Measurements from ENCODE around the gene VMP1. TPM values are rescaled to one million over a fixed set of nuclear protein-coding genes. Genes with fewer than 3 reads are reported as not detected.
"Not testable (repeated sequence)": the region's sequence is repeated elsewhere in the genome, so short reads cannot be mapped to it uniquely, and the experiment has no call there.

The VMP1 gene
- total RNA-seq, 1 donor from 2014 or later: 320 TPM

DNA sequence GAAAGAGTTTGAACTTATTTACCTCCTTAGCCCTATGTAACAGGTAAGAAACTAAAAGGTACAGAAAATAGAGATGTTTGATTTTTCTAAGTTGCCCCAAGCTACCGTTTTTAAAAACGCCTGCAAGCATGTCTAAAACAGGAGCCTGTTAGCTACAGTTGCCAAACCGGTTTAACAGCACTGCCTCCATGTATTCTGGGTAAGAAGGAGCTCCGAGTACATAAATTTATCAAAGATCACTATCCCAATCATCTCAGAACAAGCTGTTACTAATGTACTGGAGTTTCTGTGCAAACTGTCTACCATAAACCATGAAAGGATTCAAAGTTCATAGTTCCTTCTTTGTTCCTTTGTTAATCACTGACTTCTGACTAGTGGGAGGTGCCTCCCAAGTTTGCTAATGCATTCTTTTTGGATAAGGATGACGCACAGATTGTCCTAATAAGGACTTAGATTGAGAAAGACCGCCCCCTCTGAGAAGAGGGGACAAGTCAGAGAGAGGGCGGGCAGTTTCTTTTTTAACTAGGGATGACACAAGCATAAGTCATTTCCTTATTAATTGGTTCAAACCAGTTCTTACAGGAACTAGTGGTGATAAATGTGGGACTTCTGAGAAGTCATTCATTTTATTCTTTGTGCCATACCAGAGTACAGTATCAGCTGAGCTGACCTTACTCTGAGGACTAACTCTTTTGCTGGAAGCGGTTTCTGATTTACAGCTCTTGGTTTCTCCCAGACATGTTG lies 130.0 kb downstream of the VMP1 start:
- intact Hi-C loops (cut with micrococcal nuclease): loop anchor here (1.0 to 5.0 kb wide), 5 partner anchors 8 to 1505 kb away; partner anchors contain the start of genes RPS6KB1 and TUBD1

DNA sequence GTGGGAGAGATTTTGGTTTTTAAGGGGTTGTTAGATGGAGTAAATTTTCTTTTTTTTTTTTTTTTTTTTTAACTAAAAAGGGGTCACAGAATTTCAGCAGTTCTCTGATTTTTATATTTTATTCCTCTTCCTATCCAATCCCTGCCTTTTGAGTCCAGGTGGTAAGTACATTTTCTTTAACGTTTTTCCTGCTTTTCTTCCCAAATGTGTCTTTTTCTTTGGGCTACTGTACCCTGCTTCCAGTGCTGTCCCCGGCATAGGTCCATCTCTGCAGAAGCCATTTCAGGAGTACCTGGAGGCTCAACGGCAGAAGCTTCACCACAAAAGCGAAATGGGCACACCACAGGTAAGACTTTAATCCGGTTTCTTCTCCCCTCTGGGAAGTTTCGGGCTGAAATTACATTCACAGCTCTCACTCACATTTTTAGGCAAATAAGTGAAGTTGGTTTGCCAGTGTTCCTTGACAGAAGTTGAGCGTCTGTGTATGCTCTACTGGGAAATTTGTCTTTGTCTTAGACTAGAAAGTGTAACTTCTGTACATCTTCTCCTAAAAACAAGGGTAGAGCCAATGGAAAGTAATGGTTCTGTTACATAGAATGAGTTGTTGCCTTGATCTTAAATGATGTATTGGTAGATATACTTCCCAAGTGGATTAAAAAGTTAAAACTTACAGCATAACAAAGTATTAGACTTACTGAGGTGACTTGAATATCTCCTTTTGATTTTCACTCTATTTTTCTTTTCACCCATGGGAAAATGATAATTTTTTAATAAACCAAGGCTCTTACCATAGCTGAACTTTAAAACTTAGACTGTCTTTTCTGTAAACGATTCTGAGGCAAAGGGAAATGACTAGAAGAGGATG lies 130.8 kb downstream of the VMP1 start:
- intact Hi-C loops (cut with micrococcal nuclease): loop anchor here (2.0 to 5.0 kb wide), 2 partner anchors 55 to 1506 kb away; partner anchors contain the start of genes RPS6KB1 and TUBD1

DNA sequence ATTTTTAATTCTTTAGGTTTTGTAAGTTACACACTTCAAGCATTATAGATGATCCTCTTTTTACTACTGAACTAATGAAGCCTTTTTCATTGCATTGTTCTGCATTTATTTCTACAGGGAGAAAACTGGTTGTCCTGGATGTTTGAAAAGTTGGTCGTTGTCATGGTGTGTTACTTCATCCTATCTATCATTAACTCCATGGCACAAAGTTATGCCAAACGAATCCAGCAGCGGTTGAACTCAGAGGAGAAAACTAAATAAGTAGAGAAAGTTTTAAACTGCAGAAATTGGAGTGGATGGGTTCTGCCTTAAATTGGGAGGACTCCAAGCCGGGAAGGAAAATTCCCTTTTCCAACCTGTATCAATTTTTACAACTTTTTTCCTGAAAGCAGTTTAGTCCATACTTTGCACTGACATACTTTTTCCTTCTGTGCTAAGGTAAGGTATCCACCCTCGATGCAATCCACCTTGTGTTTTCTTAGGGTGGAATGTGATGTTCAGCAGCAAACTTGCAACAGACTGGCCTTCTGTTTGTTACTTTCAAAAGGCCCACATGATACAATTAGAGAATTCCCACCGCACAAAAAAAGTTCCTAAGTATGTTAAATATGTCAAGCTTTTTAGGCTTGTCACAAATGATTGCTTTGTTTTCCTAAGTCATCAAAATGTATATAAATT lies 132.3 kb downstream of the VMP1 start:
- intact Hi-C loops (cut with micrococcal nuclease): loop anchor here (2.0 to 5.0 kb wide), 2 partner anchors 53 to 1507 kb away; partner anchors contain the start of genes RPS6KB1 and TUBD1

DNA sequence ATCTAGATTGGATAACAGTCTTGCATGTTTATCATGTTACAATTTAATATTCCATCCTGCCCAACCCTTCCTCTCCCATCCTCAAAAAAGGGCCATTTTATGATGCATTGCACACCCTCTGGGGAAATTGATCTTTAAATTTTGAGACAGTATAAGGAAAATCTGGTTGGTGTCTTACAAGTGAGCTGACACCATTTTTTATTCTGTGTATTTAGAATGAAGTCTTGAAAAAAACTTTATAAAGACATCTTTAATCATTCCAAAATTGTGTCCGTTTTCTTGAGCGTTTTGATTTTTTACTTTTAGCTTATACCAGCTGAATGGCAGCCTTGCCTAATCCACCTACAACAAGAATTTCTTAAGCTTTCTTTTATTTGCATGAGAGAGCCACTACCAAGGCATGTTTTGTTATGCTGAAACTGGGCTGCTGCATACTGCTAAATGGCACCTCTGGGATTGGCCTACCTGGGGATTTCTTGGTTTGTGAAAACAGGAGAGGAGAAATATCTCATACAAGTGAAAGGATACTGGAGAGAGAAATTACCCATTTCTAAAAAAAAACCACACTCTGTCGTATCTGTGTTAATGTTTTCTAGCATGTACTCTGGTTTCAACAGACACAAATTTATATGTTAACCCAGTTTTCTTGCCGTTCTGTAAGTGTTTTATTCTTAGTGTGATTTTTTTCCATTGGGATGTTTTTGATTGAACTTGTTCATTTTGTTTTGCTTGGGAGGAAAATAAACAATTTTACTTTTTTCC lies 133.1 kb downstream of the VMP1 start:
- intact Hi-C loops (cut with micrococcal nuclease): no loop called here

DNA sequence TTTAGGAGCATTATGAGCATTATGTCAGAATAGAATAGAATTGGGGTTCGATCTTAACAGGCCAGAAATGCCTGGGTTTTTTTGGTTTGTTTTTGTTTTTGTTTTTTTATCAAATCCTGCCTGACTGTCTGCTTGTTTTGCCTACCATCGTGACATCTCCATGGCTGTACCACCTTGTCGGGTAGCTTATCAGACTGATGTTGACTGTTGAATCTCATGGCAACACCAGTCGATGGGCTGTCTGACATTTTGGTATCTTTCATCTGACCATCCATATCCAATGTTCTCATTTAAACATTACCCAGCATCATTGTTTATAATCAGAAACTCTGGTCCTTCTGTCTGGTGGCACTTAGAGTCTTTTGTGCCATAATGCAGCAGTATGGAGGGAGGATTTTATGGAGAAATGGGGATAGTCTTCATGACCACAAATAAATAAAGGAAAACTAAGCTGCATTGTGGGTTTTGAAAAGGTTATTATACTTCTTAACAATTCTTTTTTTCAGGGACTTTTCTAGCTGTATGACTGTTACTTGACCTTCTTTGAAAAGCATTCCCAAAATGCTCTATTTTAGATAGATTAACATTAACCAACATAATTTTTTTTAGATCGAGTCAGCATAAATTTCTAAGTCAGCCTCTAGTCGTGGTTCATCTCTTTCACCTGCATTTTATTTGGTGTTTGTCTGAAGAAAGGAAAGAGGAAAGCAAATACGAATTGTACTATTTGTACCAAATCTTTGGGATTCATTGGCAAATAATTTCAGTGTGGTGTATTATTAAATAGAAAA lies 133.8 kb downstream of the VMP1 start:
- intact Hi-C loops (cut with micrococcal nuclease): not testable (repeated sequence)

DNA sequence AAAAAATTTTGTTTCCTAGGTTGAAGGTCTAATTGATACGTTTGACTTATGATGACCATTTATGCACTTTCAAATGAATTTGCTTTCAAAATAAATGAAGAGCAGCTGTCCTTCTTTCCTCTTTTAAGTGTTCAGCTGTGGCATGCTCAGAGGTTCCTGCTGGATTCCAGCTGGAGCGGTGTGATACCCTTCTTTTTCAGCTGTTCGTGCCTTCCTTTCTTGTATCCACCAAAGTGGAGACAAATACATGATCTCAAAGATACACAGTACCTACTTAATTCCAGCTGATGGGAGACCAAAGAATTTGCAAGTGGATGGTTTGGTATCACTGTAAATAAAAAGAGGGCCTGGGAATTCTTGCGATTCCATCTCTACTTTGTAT lies 134.4 kb downstream of the VMP1 start:
- intact Hi-C loops (cut with micrococcal nuclease): not testable (repeated sequence)

DNA sequence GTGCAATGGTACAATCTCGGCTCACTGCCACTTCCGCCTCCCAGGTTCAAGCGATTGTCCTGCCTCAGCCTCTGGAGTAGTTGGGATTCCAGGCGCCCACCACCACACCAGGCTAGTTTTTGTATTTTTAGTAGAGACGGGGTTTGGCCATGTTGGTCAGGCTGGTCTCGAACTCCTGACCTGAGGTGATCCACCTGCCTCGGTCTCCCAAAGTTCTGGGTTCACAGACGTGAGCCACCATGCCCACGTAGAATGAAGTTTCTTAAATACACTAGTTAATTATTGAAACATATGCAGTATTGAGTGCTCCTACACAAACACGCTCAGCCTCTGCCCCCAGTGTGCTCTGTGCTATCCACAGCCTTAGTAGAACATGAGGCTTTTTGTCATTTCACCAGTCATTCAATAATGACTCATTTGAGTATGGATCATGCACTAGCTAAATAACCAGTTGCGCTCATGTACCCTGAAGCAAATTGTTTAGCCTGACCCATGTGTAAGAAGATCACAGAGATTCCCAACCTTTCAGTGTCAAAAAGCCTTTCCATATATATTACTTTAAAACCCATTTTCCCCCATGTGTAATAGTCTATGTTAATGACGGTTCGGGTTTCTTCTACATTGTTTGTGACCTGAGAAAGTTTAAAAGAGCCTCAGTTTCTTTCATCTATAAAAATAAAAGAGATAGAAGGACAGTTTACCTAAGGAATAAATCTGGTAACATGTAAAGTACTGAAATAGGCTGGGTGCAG lies 135.6 kb downstream of the VMP1 start:
- intact Hi-C loops (cut with micrococcal nuclease): loop anchor here (1.0 kb wide), 2 partner anchors 57 to 90 kb away; no protein-coding TSS in a partner anchor

DNA sequence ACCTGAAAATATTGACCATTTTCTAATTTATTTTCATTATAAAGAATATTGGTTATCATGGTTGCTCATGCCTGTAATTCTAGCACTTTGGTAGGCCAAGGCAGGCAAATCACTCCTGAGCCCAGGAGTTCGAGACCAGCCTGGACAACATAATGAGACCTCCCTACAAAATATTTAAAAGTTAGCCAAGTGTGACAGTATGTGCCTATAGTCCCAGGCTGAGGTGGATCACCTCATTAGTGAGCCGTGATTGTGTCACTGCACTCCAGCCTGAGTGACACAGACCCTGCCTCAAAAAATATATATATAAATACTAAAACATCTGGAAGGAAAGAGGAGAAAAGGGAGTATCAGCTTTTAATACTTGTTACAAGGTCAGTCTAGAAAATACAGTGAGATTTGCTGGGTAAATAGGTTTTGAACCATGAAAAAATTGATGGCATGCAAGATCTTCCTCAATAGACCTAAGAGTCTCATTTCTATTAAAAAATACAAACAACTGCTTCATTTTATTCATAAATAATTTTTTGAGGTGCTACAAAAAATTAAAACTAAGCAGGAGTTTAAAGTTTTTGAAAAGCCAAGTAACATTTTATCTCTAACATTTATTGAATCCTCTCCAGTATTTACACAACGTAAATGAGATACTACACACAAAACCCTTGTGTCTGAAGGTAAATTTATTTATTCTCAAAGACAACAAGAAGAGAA lies 137.6 kb downstream of the VMP1 start:
- intact Hi-C loops (cut with micrococcal nuclease): loop anchor here (5.0 kb wide), 2 partner anchors 138 to 228 kb away; partner anchors contain the start of genes CLTC, PTRH2 and VMP1

DNA sequence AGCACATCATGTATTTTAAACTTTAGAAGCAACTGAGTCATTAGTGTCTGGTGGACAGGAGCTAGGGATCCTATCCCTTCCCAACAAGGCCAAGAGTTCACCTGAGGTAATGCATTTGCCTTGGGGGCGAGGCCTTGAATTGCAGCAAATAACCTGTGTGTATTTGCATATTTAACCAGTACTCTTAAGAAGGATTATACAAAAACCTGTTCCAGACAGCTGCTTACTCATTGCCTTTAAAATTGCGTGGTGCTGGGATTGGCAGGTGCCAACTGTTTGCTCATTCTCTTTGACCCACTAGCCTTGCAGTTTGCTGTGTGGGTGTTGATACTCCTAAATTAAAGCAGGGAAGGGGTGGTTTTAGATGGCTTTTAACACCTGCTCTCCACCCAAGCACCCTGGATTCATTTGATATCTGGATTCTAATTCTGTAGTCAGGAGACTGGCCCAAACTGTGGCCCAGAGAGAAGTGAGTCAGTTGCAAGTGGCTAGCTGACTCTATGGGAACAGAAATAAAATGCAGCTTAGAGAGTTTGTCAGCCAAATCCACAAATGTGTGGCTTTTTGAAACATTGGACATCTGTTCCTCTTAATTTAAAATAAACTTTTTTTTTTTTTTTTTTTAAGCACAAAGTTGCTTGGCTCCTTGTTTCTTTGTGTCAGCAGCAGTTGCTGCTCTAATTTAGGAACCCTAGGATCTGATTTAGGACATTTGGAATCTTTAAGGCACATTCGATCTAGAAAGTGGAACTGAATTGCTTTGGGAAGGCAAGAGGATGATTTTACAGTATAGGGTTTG lies 138.3 kb downstream of the VMP1 start:
- intact Hi-C loops (cut with micrococcal nuclease): loop anchor here (5.0 kb wide), 2 partner anchors 138 to 228 kb away; partner anchors contain the start of genes CLTC, PTRH2 and VMP1

DNA sequence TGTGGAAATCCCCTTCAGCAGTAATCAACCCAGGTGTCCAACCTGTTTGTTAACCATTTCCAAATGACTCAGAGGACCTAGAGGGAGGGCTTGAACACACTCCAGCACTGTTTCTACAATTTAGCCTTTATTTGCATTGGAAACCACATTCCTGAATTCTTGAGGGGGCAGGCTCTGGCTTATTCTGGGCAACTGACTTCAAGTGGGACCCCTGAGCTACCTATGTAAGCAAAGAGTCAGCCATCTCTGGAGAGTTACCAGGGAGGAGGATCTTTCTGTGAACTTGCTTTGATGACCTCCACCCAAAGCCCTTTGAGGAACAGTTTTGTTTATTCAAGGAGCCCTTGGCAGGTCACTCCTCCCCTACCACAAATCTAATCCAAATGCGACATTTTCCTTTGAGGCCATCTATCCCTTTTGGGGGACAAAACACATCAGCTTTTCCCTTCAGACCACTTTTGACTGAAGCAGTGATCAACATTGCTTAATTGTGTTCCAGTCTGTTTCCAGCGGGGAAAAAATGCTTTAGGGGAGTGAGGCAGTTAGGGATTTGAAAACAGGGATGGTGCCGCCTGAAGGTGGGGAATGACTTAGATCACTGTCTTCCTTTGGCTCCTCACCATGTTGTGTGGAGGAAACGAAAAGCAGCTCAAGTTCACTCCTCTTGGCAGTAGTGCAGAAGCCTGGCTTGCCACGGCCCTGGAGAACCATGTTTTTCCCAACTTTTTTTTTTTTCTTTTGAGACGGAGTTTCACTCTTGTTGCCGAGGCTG lies 139.1 kb downstream of the VMP1 start:
- intact Hi-C loops (cut with micrococcal nuclease): loop anchor here (5.0 kb wide), 2 partner anchors 139 to 229 kb away; partner anchors contain the start of genes CLTC, PTRH2 and VMP1

DNA sequence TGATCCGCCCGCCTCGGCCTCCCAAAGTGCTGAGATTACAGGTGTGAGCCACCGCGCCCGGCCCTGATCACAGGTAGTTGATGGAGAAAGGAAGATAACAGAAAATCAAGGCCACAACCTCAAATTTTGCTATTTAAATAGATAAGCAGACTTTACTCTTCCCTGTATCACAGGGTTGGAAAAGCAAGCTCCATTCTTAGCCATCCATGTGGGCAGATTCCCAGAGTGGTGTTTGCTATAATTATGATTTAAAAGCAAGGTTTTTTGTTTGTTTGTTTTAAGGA lies 140.9 kb downstream of the VMP1 start:
- intact Hi-C loops (cut with micrococcal nuclease): loop anchor here (5.0 kb wide), 2 partner anchors 141 to 231 kb away; partner anchors contain the start of genes CLTC, PTRH2 and VMP1

DNA sequence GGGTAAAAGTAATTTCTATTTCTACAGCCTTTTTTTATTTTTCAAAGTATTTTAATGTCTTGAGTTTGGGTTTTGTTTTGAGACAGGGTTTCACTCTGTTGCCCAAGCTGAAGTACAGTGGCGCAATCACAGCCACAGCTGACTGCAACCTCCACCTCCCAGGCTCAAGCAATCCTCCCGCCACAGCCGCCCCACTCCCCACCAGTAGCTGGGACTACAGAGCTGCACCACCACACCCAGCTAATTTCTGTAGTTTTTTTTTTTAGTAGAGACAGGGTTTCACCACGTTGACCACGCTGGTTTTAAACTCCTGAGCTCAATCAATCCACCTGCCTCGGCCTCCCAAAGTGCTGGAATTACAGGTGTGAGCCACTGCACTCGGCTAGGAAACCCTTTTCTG lies 141.3 kb downstream of the VMP1 start:
- intact Hi-C loops (cut with micrococcal nuclease): loop anchor here (5.0 kb wide), 2 partner anchors 141 to 231 kb away; partner anchors contain the start of genes CLTC, PTRH2 and VMP1

DNA sequence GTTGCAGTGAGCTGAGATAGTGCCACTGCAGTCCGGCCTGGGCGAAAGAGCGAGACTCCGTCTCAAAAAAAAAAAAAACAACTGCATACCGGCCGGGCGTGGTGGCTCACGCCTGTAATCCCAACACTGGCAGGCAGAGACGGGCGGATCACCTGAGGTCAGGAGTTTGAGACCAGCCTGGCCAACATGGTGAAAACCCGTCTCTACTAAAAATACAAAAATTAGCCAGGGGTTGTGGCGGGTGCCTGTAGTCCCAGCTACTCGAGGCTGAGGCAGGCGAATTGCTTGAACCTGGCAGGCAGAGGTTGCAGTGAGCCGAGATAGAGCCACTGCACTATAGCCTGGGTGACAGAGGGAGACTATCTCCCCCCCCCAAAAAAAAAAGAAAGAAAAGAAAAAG lies 142.9 kb downstream of the VMP1 start:
- intact Hi-C loops (cut with micrococcal nuclease): not testable (repeated sequence)

DNA sequence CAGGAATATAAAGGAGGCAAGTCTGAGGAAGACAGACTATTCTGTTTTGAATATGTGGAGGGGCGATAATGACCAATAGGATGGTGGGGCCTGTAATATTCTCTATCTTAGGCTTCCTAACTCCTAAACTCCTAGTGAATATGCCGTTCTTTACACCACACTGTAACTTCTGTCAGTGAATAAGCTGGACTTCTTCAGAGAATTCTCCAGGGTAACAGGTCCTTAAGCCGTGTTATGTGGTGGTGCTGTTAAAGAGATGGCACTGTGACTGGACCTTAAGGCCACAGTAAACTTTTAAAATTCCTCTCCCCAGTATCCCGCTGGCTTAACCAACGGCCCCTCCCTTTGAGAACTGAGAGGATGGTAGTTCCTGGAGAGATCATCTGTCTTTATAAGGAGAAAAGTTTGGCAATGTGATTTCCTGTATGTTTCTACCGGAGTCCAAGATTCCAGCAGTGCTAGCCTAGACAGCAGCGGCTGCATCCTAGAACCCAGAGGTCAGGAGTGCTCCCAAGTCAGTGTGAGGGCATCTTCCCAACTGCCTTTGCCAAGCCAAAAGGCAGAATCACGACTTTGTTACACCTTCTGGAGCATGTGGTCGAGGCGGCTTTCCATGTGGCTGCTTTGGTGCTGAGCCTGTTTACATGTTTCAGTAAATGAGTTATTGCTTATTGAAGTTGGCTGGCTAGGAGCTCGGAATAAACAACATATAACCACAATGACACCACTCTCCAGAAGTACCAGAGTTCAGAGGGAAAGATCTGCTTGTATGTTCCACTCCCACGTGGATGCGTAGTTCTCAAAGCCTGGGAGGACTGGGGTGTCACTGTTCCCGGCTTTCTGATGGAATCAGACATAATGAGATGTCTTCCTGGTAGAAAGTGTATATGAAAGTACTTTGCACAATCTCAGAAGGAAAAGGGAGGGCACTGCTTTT lies 144.3 kb downstream of the VMP1 start:
- intact Hi-C loops (cut with micrococcal nuclease): no loop called here

DNA sequence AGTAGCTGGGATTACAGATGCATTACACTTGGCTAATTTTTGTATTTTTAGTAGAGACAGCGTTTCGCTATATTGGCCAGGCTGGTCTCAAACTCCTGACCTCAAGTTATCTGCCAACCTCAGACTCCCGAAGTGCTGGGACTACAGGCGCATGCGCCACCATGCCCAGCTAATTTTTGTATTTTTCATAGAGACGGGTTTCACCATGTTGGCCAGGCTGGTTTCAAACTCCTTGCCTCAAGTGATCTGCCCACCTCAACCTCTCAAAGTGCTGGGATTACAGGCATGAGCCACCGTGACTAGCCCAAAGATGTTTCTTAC lies 145.4 kb downstream of the VMP1 start:
- intact Hi-C loops (cut with micrococcal nuclease): not testable (repeated sequence)
